Measurements from ENCODE around the gene PHACTR3. TPM values are rescaled to one million over a fixed set of nuclear protein-coding genes. Genes with fewer than 3 reads are reported as not detected.

The PHACTR3 gene
- total RNA-seq, 4 donors from 2014 or later, result 2.4 to 12.8 (median 9.7) TPM

- H3K4me3 ChIP-seq, result no peak overlapping the region
- TF ChIP-seq EP300 (IDR thresholded peaks at IDR 0.05) (no peak), POLR2AphosphoS5 (IDR thresholded peaks at IDR 0.05) (no peak), CTCF (IDR thresholded peaks at IDR 0.05) (no peak), POLR2A (IDR thresholded peaks at IDR 0.05) (no peak)
- peaks cover 20% of the 10 kb centered on the region for H3K27me3 ChIP-seq
- no peaks in the 10 kb centered on the region for H3K36me3 ChIP-seq
- WGBS, result 69% methylated on average over 4 of the region's 4 CpGs
- H3K4me1 ChIP-seq, result no peaks in the 10 kb centered on the region
- no peak for DNase-seq (ENCODE audit: low spot score in 2 of 2)
- H3K9me3 ChIP-seq, result no peaks in the 10 kb centered on the region
- no peak overlapping the region for H3K27ac ChIP-seq
Measured at GRCh38 chr20:59693587-59693986, 89.2 kb downstream of the PHACTR3 start.

- no peak for TF ChIP-seq POLR2AphosphoS5 (IDR thresholded peaks at IDR 0.05)
- TF ChIP-seq EP300 (IDR thresholded peaks at IDR 0.05), result no peak
- no peak for TF ChIP-seq CTCF (IDR thresholded peaks at IDR 0.05)
- TF ChIP-seq POLR2A (IDR thresholded peaks at IDR 0.05), result no peak
- no peaks in the 10 kb centered on the region for H3K36me3 ChIP-seq
Measured at GRCh38 chr20:59696476-59696875, 92.1 kb downstream of the PHACTR3 start.

GRCh38 chr20:59697068-59697467 lies 92.7 kb downstream of the PHACTR3 start:
- H3K27me3 ChIP-seq, result peaks cover 16% of the 10 kb centered on the region
- DNase-seq (ENCODE audit: low spot score in 2 of 2), result no peak
- H3K4me3 ChIP-seq, result no peak overlapping the region
- TF ChIP-seq POLR2A (IDR thresholded peaks at IDR 0.05) (no peak), CTCF (IDR thresholded peaks at IDR 0.05) (no peak), EP300 (IDR thresholded peaks at IDR 0.05) (no peak), POLR2AphosphoS5 (IDR thresholded peaks at IDR 0.05) (no peak)
- no peaks in the 10 kb centered on the region for H3K36me3 ChIP-seq
- 81% methylated on average over 4 of the region's 4 CpGs for WGBS
- H3K27ac ChIP-seq, result no peak overlapping the region
- no peaks in the 10 kb centered on the region for H3K9me3 ChIP-seq
- no peaks in the 10 kb centered on the region for H3K4me1 ChIP-seq

More at GRCh38 chr20:59696476-59696875, 92.1 kb downstream of the PHACTR3 start:
- Histone ChIP-seq H3K27ac (no peak overlapping the region), H3K4me3 (no peak overlapping the region), H3K9me3 (no peaks in the 10 kb centered on the region), H3K4me1 (no peaks in the 10 kb centered on the region), H3K27me3 (peaks cover 20% of the 10 kb centered on the region)
- no peak for DNase-seq (ENCODE audit: low spot score in 2 of 2)
- WGBS, result 68% methylated on average over 5 of the region's 5 CpGs

- Histone ChIP-seq H3K36me3 (no peaks in the 10 kb centered on the region), H3K9me3 (no peaks in the 10 kb centered on the region), H3K4me1 (no peaks in the 10 kb centered on the region), H3K27me3 (peaks cover 25% of the 10 kb centered on the region), H3K27ac (no peak overlapping the region), H3K4me3 (no peak overlapping the region)
- no peak for TF ChIP-seq POLR2AphosphoS5 (IDR thresholded peaks at IDR 0.05)
- TF ChIP-seq EP300 (IDR thresholded peaks at IDR 0.05), result no peak
- no peak for TF ChIP-seq POLR2A (IDR thresholded peaks at IDR 0.05)
- no peak for TF ChIP-seq CTCF (IDR thresholded peaks at IDR 0.05)
- no peak for DNase-seq (ENCODE audit: low spot score in 2 of 2)
- 54% methylated on average over 1 of the region's 1 CpG for WGBS
Measured at GRCh38 chr20:59698598-59698997, 94.3 kb downstream of the PHACTR3 start.

- WGBS, result 68% methylated on average over 2 of the region's 2 CpGs
- H3K4me1 ChIP-seq, result no peaks in the 10 kb centered on the region
- no peaks in the 10 kb centered on the region for H3K9me3 ChIP-seq
- H3K27me3 ChIP-seq, result peaks cover 24% of the 10 kb centered on the region
- no peak overlapping the region for H3K27ac ChIP-seq
- DNase-seq (ENCODE audit: low spot score in 2 of 2), result no peak
- H3K4me3 ChIP-seq, result no peak overlapping the region
- TF ChIP-seq POLR2A (IDR thresholded peaks at IDR 0.05), result no peak
- TF ChIP-seq EP300 (IDR thresholded peaks at IDR 0.05), result no peak
- TF ChIP-seq POLR2AphosphoS5 (IDR thresholded peaks at IDR 0.05), result no peak
- TF ChIP-seq CTCF (IDR thresholded peaks at IDR 0.05), result no peak
- H3K36me3 ChIP-seq, result no peaks in the 10 kb centered on the region
Measured at GRCh38 chr20:59701236-59701635, 96.9 kb downstream of the PHACTR3 start.

All from suprapubic skin (tissue), 4 donors.